ENCODE measurements around the gene ULK4.

DNA sequence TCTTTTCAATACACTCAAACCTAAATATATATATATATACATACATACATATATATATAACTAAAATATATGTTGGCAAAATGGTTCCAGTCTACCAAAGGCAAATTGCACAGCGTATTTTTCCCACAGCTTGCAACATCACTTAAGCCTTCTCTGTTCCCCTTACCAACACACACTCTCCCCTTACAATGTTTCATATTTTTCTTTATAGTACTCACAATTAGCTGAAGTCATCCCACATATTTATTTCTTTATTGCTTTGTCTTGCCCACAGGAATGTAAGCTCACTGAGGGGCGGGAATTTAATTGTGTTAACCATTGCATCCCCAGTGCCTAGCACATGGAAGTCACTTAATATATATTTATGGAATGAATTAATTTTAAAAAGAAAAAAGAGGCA is 288.3 kb downstream of the ULK4 start:
- no peak for TF ChIP-seq CTCF (IDR thresholded peaks at IDR 0.05; ENCODE audit: low read depth, low read length)
- TF ChIP-seq POLR2A (IDR thresholded peaks at IDR 0.05; ENCODE audit: extremely low read depth, insufficient read length): no peak

All from NB4 (cell line).